SK-N-MC (cell line): Measurements from ENCODE around the gene MAP3K8.

ENCODE experiments used
- DNase-seq: peaks from one replicate; pipeline ENCODE4 v3.0.0-alpha.2; 2011; ENCODE audit warnings: low read depth, low spot score
- H3K27ac ChIP-seq: fragments of 200-600 bp; sonication (generic); 2 replicates; pipeline ENCODE4 v1.5.1; 2016; ENCODE audit warnings: mixed run types
- H3K36me3 ChIP-seq: fragments of 200-600 bp; sonication (generic); 2 replicates; pipeline ENCODE4 v1.6.1; 2017; ENCODE audit warnings: antibody characterized with exemption, low read length, mixed read lengths; ENCODE audit not compliant: insufficient read depth
- H3K4me3 ChIP-seq: fragments of 200-600 bp; sonication (generic); 2 replicates; pipeline ENCODE4 v1.5.1; 2016
- H3K9ac ChIP-seq: fragments of 200-600 bp; sonication (generic); 2 replicates; pipeline ENCODE4 v1.8.0; 2017; ENCODE audit warnings: mixed run types, mixed read lengths; ENCODE audit not compliant: insufficient read length
- H3K9me3 ChIP-seq: fragments of 200-600 bp; sonication (generic); 2 replicates; pipeline ENCODE4 v1.6.1; 2017; ENCODE audit warnings: low read depth, mild to moderate bottlenecking, antibody characterized with exemption, low read length, moderate library complexity, mixed read lengths
- EZH2 ChIP-seq: fragments of 200-600 bp; sonication (generic); IDR thresholded peaks from one replicate; pipeline ENCODE4 v1.6.1; 2017; ENCODE audit warnings: antibody characterized with exemption
- FOXP2 ChIP-seq: optimal IDR thresholded peaks from 2 replicates; pipeline ENCODE3; 2011; ENCODE audit warnings: mild to moderate bottlenecking, moderate library complexity; ENCODE audit not compliant: insufficient read depth; ENCODE audit errors: extremely low read length, control extremely low read depth
- POLR2AphosphoS5 ChIP-seq: IDR thresholded peaks from 2 replicates; pipeline ENCODE4 v1.6.1; 2012; ENCODE audit warnings: mild to moderate bottlenecking, low read depth, low read length, borderline replicate concordance

Gene MAP3K8

GRCh38 chr10:30495687-30496086 is 61.7 kb downstream of the MAP3K8 start:
- DNase-seq, result no peak
- Histone ChIP-seq H3K36me3 (no peaks in the 10 kb centered on the region), H3K9me3 (no peaks in the 10 kb centered on the region), H3K27ac (no peak overlapping the region), H3K9ac (no peak overlapping the region), H3K4me3 (no peak overlapping the region)
- TF ChIP-seq EZH2, result no peak
- no peak for TF ChIP-seq POLR2AphosphoS5
- TF ChIP-seq FOXP2, result no peak

- Histone ChIP-seq H3K27ac (no peak overlapping the region), H3K9ac (no peak overlapping the region), H3K36me3 (no peaks in the 10 kb centered on the region), H3K9me3 (no peaks in the 10 kb centered on the region), H3K4me3 (no peak overlapping the region)
- DNase-seq, result no peak
- no peak for TF ChIP-seq POLR2AphosphoS5
- no peak for TF ChIP-seq EZH2
- TF ChIP-seq FOXP2, result no peak
These were observed 65.8 kb downstream of the MAP3K8 start for GRCh38 chr10:30499816-30500215.

GRCh38 chr10:30500534-30500933 is 66.5 kb downstream of the MAP3K8 start:
- no peak for DNase-seq
- Histone ChIP-seq H3K9ac (no peak overlapping the region), H3K27ac (no peak overlapping the region)

GRCh38 chr10:30500963-30501504 is 67.0 kb downstream of the MAP3K8 start:
- DNase-seq, result no peak
- Histone ChIP-seq H3K4me3 (no peak overlapping the region), H3K27ac (no peak overlapping the region), H3K36me3 (no peaks in the 10 kb centered on the region), H3K9ac (no peak overlapping the region), H3K9me3 (no peaks in the 10 kb centered on the region)
- TF ChIP-seq EZH2 (no peak), FOXP2 (no peak), POLR2AphosphoS5 (no peak)

More at GRCh38 chr10:30500534-30500933, 66.5 kb downstream of the MAP3K8 start:
- no peaks in the 10 kb centered on the region for H3K9me3 ChIP-seq
- H3K4me3 ChIP-seq, result no peak overlapping the region
- TF ChIP-seq POLR2AphosphoS5 (no peak), FOXP2 (no peak), EZH2 (no peak)
- no peaks in the 10 kb centered on the region for H3K36me3 ChIP-seq

GRCh38 chr10:30502266-30503060 is 68.5 kb downstream of the MAP3K8 start:
- no peak for DNase-seq
- H3K9me3 ChIP-seq, result no peaks in the 10 kb centered on the region
- no peak for TF ChIP-seq POLR2AphosphoS5
- TF ChIP-seq FOXP2, result no peak
- no peak for TF ChIP-seq EZH2
- no peak overlapping the region for H3K27ac ChIP-seq
- no peak overlapping the region for H3K9ac ChIP-seq
- H3K4me3 ChIP-seq, result no peak overlapping the region
- no peaks in the 10 kb centered on the region for H3K36me3 ChIP-seq

GRCh38 chr10:30503700-30504266 is 69.8 kb downstream of the MAP3K8 start:
- no peak overlapping the region for H3K9ac ChIP-seq
- DNase-seq, result no peak
- no peaks in the 10 kb centered on the region for H3K36me3 ChIP-seq
- no peak overlapping the region for H3K27ac ChIP-seq
- TF ChIP-seq EZH2 (no peak), FOXP2 (no peak), POLR2AphosphoS5 (no peak)
- no peak overlapping the region for H3K4me3 ChIP-seq
- no peaks in the 10 kb centered on the region for H3K9me3 ChIP-seq

- no peak overlapping the region for H3K9ac ChIP-seq
- TF ChIP-seq EZH2 (no peak), FOXP2 (no peak), POLR2AphosphoS5 (no peak)
These were observed 71.7 kb downstream of the MAP3K8 start for GRCh38 chr10:30505543-30506298.

GRCh38 chr10:30509508-30509907 is 75.5 kb downstream of the MAP3K8 start:
- no peak overlapping the region for H3K27ac ChIP-seq

More at GRCh38 chr10:30505543-30506298, 71.7 kb downstream of the MAP3K8 start:
- H3K27ac ChIP-seq, result no peak overlapping the region
- no peaks in the 10 kb centered on the region for H3K9me3 ChIP-seq
- H3K36me3 ChIP-seq, result no peaks in the 10 kb centered on the region
- H3K4me3 ChIP-seq, result no peak overlapping the region
- no peak for DNase-seq

More at GRCh38 chr10:30509508-30509907, 75.5 kb downstream of the MAP3K8 start:
- H3K4me3 ChIP-seq, result no peak overlapping the region
- no peak overlapping the region for H3K9ac ChIP-seq
- H3K9me3 ChIP-seq, result no peaks in the 10 kb centered on the region
- TF ChIP-seq FOXP2 (no peak), POLR2AphosphoS5 (no peak), EZH2 (no peak)
- no peak for DNase-seq
- H3K36me3 ChIP-seq, result no peaks in the 10 kb centered on the region
